Keratinocyte (primary cell): ENCODE measurements around the gene TGFB1I1. TPM values are rescaled to one million over a fixed set of nuclear protein-coding genes. Genes with fewer than 3 reads are reported as not detected.
"Not testable (repeated sequence)": the region's sequence is repeated elsewhere in the genome, so short reads cannot be mapped to it uniquely, and the experiment has no call there.

Experiments used
- DNase-seq: peaks from one replicate; pipeline ENCODE4 v3.0.0-alpha.2; 2011; ENCODE audit warnings: low read depth, missing footprints, low spot score
- FAIRE-seq: peaks from 2 replicates; lab custom pipeline; 2011; peaks lifted over from hg19 to GRCh38; lab: Jason Lieb, UNC
- H2AFZ ChIP-seq: 2 replicates; pipeline ENCODE4 v1.6.0; 2012; ENCODE audit warnings: low read length, control low read depth, inconsistent platforms; ENCODE audit not compliant: control insufficient read depth
- H3K27ac ChIP-seq: 2 replicates; pipeline ENCODE4 v1.5.1; 2011; ENCODE audit warnings: low read length; ENCODE audit not compliant: control insufficient read depth, insufficient read depth
- H3K27me3 ChIP-seq: 3 replicates; pipeline ENCODE4 v1.6.0; 2011; ENCODE audit warnings: low read length; ENCODE audit not compliant: control insufficient read depth, insufficient read depth; ENCODE audit errors: extremely low read depth
- H3K36me3 ChIP-seq, 2 experiments: 2 replicates in 1 of 2; 3 replicates in 1 of 2; pipeline ENCODE4 v1.5.1; 2011; ENCODE audit warnings: low read length in 2 of 2, mild to moderate bottlenecking in 1 of 2; ENCODE audit not compliant: control insufficient read depth in 2 of 2, insufficient read depth in 2 of 2; ENCODE audit errors: extremely low read depth in 1 of 2
- H3K4me1 ChIP-seq: 3 replicates; pipeline ENCODE4 v1.5.1; 2011; ENCODE audit warnings: low read length; ENCODE audit not compliant: control insufficient read depth, insufficient read depth; ENCODE audit errors: extremely low read depth
- H3K4me2 ChIP-seq: 3 replicates; pipeline ENCODE4 v1.6.0; 2011; ENCODE audit warnings: low read depth, low read length; ENCODE audit not compliant: control insufficient read depth, insufficient read depth; ENCODE audit errors: extremely low read depth
- H3K4me3 ChIP-seq, 3 experiments: fragments of 200-600 bp in 1 of 3; sonication (generic) in 1 of 3; 2 replicates in 2 of 3; 3 replicates in 1 of 3; pipeline ENCODE4 v1.5.1; 2011 to 2016; ENCODE audit warnings: low read length in 3 of 3, mild to moderate bottlenecking in 3 of 3, control low read depth in 2 of 3, inconsistent platforms in 1 of 3, low read depth in 1 of 3, mixed read lengths in 1 of 3, mixed run types in 1 of 3, moderate library complexity in 1 of 3; ENCODE audit not compliant: control insufficient read depth in 2 of 3, insufficient read depth in 2 of 3; ENCODE audit errors: extremely low read depth in 1 of 3
- H3K79me2 ChIP-seq: 2 replicates; pipeline ENCODE4 v1.6.0; 2012; ENCODE audit warnings: low read length; ENCODE audit not compliant: control insufficient read depth, insufficient read depth
- H3K9ac ChIP-seq: 3 replicates; pipeline ENCODE4 v1.6.0; 2011; ENCODE audit warnings: low read length; ENCODE audit not compliant: control insufficient read depth, insufficient read depth; ENCODE audit errors: extremely low read depth
- H3K9me1 ChIP-seq: 3 replicates; pipeline ENCODE4 v1.6.0; 2011; ENCODE audit warnings: low read length; ENCODE audit not compliant: control insufficient read depth, insufficient read depth; ENCODE audit errors: extremely low read depth
- H3K9me3 ChIP-seq: 2 replicates; pipeline ENCODE4 v1.5.1; 2012; ENCODE audit warnings: low read depth, low read length; ENCODE audit not compliant: control insufficient read depth
- H4K20me1 ChIP-seq: 3 replicates; pipeline ENCODE4 v1.6.0; 2011; ENCODE audit warnings: low read length; ENCODE audit not compliant: control insufficient read depth, insufficient read depth; ENCODE audit errors: extremely low read depth
- CTCF ChIP-seq, 3 experiments: IDR thresholded peaks in 1 of 3; conservative IDR thresholded peaks in 1 of 3; optimal IDR thresholded peaks in 1 of 3; 2 replicates in 2 of 3; 3 replicates in 1 of 3; pipeline versions ENCODE3 to v1.5.1; 2011; ENCODE audit warnings: low read length in 3 of 3, mild to moderate bottlenecking in 3 of 3, moderate library complexity in 2 of 3, control low read depth in 1 of 3, inconsistent platforms in 1 of 3; ENCODE audit not compliant: insufficient read depth in 2 of 3; ENCODE audit errors: extremely low read depth in 1 of 3
- EZH2 ChIP-seq: IDR thresholded peaks from one replicate; pipeline ENCODE4 v1.6.1; 2012; ENCODE audit warnings: inconsistent platforms, mild to moderate bottlenecking, low read length, moderate library complexity
- dilution Hi-C: fragments of 300-500 bp; cut with MboI; formaldehyde crosslinking; loops from one replicate; pipeline ENCODE4 v1.7.0; 2020; ENCODE audit warnings: low sequenced_read_pairs; ENCODE audit not compliant: extremely low pct_ligation_motif_present
- polyA plus RNA-seq, 5 experiments: library from polyadenylated mRNA; depleted of rRNA in 3 of 5; stranded (reverse) in 3 of 5; stranded (forward) in 1 of 5; unstranded in 1 of 5; fragments of >200 nt; gene quantifications; 1 replicate in 1 of 5; 2 replicates in 3 of 5; 3 replicates in 1 of 5; pipeline versions ENCODE4 v1.2.1 to v1.2.3, GENCODE V29; 2011 to 2012; ENCODE audit warnings: missing spikeins in 2 of 5, low read depth in 1 of 5, low replicate concordance in 1 of 5

The TGFB1I1 gene
- polyA plus RNA-seq, 1 donor (not counting 4 experiments of a cell fraction or from before 2014, with no cell fraction given): 3.7 TPM

DNA sequence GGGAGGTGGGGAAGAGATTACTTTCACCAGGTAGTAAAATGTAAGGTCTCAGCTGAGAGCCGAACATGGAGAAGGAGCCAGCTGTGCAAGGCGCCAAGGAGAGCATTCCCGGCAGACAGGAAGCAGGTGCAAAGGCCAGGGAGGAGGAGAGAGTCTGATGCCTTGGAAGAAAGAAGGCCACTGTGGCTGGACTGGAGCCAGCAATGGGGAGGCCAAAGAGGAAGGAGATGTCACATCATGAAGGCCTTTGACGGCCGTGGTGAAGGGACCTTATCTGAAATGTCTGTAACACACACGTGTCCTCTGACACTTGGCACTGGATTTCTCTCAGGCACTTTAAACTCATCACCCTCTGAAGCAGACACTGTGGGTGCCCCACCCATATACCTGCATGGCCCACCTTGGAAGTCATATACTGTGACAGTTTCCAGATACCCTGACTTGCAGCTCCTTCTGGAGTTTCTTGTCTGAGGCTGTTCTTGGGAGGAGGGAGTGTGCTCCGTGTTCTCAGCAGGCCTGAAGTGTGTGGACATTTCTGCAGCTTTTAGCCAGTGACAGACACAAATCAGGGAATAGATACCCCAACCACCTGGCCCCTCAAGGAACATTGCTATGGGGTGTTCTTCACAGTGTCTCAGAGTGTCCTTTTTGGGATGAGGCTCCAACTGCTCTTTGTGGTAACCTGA, 9.0 kb downstream of the TGFB1I1 start:
- Histone ChIP-seq H3K9ac (no peak overlapping the region), H3K27me3 (peaks cover 5% of the 10 kb centered on the region), H3K4me2 (no peak overlapping the region), H3K36me3 (no peaks in the 10 kb centered on the region), H4K20me1 (no peaks in the 10 kb centered on the region), H3K27ac (no peak overlapping the region), H3K9me1 (no peaks in the 10 kb centered on the region), H2AFZ (no peak overlapping the region), H3K79me2 (no peaks in the 10 kb centered on the region), H3K4me1 (no peaks in the 10 kb centered on the region), H3K9me3 (no peaks in the 10 kb centered on the region), H3K4me3 (no peak overlapping the region)
- dilution Hi-C loops: no loop called here
- DNase-seq (no peak), FAIRE-seq (no peak)
- TF ChIP-seq EZH2: no peak
- no peak for TF ChIP-seq CTCF (optimal IDR thresholded peaks at IDR 0.05 in 1 of 3, IDR thresholded peaks at IDR 0.05 in 1 of 3, conservative IDR thresholded peaks at IDR 0.05 in 1 of 3; ENCODE audit: extremely low read depth in 1 of 3, insufficient read depth in 2 of 3, low read length in 3 of 3)

DNA sequence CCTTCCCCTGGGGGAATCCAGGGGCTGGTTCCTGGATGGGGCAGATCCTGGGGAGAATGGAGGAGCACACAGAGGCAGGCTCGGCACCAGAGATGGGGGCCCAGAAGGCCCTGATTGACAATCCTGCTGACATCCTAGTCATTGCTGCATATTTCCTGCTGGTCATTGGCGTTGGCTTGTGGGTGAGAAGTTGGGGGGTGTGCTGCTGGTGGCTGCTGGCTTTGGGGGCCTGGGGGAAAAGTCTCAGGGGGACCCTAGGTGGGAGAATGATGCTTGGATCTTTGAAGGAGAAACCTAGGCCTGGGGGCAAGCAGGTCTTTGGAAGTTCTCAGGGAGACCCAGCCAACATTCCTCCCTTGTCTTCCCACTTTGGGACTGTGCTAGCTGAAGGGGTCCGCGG, 11.1 kb downstream of the TGFB1I1 start, which contains the start of gene SLC5A2:
Gene SLC5A2, plus strand, starts transcription at position 43 of the 400 bp plus-strand sequence. Its CDS starts 14 bp downstream, at position 57.
- DNase-seq: no peak
- H3K4me3 ChIP-seq: no peak within 1 kb of the TSS
- no peaks in the 10 kb centered on the region for H3K36me3 ChIP-seq
- no peak within 1 kb of the TSS for H3K9ac ChIP-seq
- no peak for TF ChIP-seq EZH2
- no peak for TF ChIP-seq CTCF (optimal IDR thresholded peaks at IDR 0.05 in 1 of 3, IDR thresholded peaks at IDR 0.05 in 1 of 3, conservative IDR thresholded peaks at IDR 0.05 in 1 of 3; ENCODE audit: extremely low read depth in 1 of 3, insufficient read depth in 2 of 3, low read length in 3 of 3)
- no peaks in the 10 kb centered on the region for H3K79me2 ChIP-seq
- H3K9me1 ChIP-seq: no peaks in the 10 kb centered on the region
- dilution Hi-C loops: no loop called here
- H2AFZ ChIP-seq: no peak within 1 kb of the TSS
- H4K20me1 ChIP-seq: no peaks in the 10 kb centered on the region
- no peak for FAIRE-seq
- H3K9me3 ChIP-seq: no peaks in the 10 kb centered on the region
- H3K4me1 ChIP-seq: peaks cover 10% of the 10 kb centered on the region
- peaks cover 16% of the 10 kb centered on the region for H3K27me3 ChIP-seq
- no peak within 1 kb of the TSS for H3K27ac ChIP-seq
- H3K4me2 ChIP-seq: no peak within 1 kb of the TSS

- H3K4me2 ChIP-seq, FAIRE-seq, H3K27ac ChIP-seq, H3K9me1 ChIP-seq, H3K9me3 ChIP-seq, H3K9ac ChIP-seq, H3K79me2 ChIP-seq, H2AFZ ChIP-seq, dilution Hi-C loops, H4K20me1 ChIP-seq, H3K4me3 ChIP-seq, DNase-seq, H3K36me3 ChIP-seq: not testable (repeated sequence)
- Histone ChIP-seq H3K4me1 (peaks cover 14% of the 10 kb centered on the region), H3K27me3 (peaks cover 16% of the 10 kb centered on the region)
Observed at GRCh38 chr16:31484048-31484447, 12.1 kb downstream of the TGFB1I1 start.
